Measurements from ENCODE around the gene IL3.

GRCh38 chr5:132017316-132017715 lies 43.1 kb upstream of the IL3 start:
- no peak for TF ChIP-seq CTCF (IDR thresholded peaks at IDR 0.05)
- TF ChIP-seq EZH2phosphoT487 (IDR thresholded peaks at IDR 0.05), result no peak
